GM21447 (cell line): ENCODE data around the gene ASIC1.
A peak's percentile ranks its signal among the peaks of the same experiment; 100 is the strongest.
"Not testable (repeated sequence)": the region's sequence is repeated elsewhere in the genome, so short reads cannot be mapped to it uniquely, and the experiment has no call there.

Experiments used
- ATAC-seq: cut with Tn5 transposase; IDR thresholded peaks from one replicate; pipeline ENCODE4 v1.9.1; 2021; ENCODE audit not compliant: unreplicated experiment

Gene ASIC1

DNA sequence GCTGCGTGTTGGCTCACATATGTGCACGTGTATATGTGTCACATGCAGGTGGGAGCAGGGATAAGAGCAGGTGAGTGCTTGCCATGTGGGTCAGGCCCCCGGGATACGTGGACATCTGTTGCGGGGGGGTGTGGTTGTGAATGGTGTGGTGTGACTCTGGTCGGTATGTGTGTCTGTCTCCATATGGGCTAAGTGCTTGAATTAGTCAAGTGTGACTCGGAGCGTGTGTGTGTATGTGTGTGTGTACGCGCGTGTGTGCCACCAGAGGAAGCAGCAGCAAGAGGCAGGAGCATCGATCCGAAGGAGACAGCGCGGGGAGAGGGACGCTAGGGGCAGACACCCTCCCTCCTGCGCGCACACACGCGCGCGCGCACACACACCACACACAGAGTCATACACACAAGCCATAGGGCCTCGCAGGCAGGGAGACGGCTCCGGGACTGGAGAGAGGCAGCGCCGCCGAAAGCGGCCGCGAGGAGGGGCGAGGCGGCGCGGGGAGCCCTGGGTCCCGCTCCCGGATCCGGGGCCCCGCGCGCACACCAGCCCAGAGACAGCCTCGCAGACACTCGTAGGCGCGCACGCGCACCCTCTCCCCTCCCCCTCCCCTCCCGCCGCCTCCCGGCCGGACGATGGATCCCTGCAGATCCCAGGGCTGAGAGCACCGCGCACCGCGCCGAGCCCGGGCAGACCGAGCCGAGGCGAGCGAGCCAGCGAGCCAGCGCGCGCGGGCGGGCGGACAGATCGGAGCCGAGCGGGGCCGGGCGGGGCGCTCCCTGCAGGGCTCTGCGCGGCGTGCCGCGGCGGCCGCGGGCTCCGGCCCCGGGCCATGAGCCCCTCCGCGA lies at the start of gene ASIC1:
TSS of gene ASIC1 (plus strand) at position 597 of the 842 bp plus-strand sequence. CDS start 1,171 bp downstream, outside the sequence.
- no peak for ATAC-seq

DNA sequence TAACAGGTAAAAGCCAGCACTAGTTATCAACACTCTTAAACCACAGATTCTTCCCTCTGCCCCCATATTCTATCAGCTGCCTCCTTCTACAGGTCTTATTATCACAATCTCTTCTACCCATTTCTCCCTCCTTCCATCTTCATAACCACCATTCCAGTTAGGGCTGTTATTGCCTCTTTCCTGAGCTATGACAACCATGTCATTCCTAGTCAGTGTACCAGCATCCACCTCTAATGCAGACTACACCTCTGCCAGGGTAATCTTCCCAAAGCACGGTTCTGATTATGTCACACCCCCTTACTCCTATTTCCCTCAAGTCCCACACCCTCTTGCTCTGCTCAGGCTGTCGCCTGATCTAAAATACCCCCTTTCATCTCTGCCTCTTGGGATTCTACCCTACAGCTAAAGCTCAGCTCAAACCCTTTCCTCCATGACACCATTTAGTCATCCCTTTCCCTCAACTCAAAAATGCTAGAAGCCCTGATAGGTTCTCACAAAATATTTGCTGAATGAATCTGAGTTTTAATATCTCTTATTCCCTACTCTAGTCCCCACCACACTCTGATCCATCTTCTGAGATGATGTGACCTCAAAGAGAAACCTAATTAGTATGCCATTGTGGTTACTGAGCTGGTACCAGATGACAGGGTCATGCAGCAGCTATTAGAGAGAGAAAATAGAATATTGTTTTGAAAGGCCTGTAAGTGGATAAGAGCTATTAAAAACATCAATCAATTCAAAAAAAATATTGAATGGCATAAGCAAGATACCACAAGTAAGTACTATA lies 43.8 kb upstream of the ASIC1 start:
- no peak for ATAC-seq

DNA sequence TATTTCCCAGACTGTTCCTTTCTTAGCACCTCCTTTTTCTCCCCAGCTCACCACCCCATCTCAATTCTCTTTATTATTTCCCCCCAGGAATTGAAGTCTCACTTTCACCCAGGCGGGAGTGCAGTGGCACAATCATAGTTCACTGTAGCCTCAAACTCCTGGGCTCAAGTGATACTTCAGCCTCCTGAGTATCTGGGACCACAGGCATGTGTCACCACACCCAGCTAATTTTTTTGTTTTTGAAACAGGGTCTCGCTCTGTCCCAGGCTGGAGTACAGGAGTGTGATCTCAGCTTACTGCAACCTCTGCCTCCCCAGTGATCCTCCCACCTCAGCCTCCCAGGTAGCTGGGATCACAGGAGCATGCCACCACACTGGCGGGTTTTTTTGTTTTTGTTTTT lies 43.1 kb upstream of the ASIC1 start:
- ATAC-seq = no peak

DNA sequence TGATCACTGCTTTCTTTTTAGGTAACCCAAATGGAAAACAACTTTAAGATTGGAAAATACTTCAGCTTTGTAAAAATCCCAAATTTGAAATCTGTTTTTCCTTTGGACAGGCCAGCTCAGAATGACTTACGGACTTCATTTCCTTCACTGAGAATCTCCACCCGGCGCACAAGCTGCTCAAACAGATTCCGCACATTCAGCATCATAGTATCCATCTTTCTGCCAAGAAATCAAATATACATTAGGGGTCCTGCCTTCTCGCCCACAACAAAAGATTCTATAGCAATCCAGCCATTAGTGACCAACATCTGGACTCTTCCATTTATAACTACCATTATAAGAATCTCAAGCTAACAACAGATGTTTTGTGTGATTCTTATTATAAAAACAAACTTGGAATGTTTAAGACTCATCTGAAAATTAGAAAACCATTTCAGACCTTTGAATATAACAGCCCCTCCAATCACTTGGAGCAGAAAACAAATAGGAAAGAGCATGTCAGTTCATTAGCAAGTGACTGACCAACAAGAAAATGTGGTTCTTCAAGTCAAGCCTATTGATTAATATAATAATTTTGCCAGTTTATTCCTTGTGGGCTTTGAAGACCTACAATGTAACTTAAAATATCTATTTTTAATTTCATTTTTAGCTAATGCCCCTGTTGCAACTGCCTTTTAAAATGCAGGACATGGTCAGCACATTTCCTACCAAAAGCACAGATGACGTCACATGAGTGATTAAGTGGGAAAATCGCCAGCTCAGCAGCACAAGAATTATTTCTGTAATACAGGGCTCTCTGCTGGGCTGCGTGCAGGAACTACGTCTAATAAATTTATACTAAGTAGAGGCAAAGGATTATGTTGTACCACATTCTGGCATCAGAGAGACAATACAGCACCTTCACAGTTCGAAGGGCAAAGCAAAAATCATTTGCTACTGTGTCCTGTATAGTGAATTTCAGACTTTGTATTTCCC lies 40.6 kb upstream of the ASIC1 start:
- no peak for ATAC-seq

DNA sequence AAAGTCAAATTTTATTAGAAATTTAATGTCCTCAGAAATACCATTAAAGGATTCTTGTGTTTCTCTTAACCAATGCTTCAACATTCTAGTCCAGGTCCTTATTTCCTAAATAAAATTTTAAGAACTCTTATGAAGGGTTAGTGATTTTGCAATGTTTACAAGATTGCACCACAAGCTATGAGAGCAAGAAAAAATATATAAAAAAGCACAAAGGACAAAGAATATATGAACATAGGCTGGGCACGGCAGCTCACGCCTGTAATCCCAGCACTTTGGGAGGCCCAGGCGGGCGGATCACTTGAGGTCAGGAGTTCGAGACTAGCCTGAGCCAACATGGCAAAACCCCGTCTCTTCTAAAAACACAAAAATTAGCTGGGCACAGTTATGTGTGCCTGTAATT lies 39.8 kb upstream of the ASIC1 start:
- no peak for ATAC-seq

DNA sequence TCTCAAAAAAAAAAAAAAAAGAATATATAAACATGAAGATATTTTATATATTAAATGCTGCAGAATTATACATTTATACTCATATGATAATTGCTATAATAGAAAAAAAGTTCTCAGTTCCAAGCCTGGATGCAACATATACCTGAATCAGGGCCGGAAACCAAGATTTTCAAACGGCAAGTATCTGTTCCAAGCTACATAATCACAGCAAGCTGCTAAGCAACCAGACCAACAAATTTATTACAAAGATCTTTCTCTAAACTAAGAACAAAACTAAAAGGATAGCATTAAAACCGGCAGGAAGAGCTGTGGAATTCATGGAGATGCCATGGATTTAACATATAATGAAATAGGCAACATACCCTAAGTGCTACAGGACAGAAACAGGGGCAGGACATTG lies 39.2 kb upstream of the ASIC1 start:
- ATAC-seq = no peak

DNA sequence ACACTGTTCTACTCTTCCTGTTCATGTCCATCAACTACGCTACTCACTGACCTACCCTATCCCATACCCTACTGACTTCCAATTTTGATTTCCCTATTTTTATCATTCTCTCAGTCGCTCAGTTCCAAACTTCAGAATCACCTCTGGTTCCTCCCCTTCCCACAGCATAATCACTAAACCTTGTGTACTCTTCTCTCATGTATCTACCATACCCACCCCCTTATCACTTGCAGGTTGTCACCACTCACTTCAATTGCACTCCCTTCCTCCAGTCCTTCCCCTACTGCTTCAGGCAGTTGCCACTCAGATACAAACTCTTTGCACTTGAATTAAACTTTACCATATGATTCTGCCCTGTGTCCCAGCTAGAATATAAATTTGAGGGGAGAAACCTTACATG lies 38.4 kb upstream of the ASIC1 start:
- ATAC-seq = no peak

DNA sequence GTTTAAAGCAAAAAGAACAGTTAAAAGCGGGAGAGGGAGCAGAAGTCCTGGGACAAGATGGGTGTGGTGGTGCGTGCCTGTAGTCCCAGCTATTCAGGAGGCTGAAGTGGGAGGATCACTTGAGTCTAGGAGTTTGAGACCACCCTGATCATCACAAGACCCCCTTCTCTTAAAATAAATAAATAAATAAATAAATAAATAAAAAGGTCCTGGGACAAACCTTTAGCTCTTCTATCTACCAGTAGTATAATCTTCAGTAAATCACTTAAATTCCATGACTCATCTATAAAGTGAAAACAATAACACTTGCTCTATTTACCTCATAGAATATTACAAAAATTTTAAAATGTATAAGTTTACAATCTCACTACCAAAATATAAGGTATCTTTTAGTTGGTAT lies 37.9 kb upstream of the ASIC1 start:
- no peak for ATAC-seq

DNA sequence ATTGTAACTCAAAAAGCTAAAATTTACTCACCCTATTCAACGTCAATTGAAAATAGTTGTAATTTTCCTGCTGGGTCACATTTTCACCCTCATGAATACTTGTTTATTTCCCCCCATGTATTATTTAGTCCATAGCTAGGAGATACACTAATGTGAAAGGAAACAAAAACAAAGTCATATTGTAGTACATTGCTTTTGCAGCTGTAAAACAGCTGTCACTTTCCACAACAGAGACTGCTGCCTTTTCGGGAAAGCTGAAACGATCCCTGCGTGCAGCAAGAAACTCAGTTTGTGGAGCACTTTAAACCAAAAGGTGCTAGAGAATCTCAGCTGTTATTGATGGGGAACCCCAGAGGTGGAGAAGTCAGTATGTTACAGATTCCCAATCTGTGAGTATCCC lies 36.4 kb upstream of the ASIC1 start:
- ATAC-seq = no peak

DNA sequence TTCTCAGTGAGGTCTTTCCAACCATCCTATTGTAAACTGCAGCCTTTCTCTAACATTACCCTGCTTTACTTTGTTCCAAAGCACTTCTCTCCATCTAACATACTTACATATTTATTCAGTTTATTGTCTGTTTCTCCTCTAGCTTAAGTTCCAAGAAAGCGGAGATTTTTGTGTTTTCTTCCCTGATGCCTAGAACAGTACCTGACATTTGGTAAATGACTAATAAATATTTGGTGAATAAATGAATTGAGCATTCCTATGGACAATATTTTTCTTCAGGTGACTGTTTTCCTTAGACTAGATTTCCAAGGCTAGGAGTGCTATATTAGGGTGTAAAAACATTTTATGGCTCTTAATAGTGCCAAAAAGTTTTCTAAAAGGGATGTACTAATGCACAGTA lies 34.5 kb upstream of the ASIC1 start:
- ATAC-seq = no peak

DNA sequence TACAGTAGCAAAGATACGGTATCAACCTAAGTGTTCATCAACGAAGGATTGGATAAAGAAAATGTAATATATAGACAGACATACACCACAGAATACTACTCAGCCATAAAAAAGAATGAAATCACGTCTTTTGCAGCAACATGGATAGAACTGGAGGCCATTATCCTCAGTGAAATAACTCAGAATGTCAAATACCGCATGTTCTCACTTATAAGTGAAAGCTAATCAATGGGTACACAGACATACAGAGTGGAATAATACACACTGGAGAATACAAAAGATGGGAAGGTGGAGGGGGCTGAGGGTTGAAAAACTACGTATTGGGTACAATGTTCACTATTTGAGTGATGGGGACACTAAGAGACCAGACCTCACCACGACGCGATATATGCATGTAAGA lies 33.2 kb upstream of the ASIC1 start:
- ATAC-seq = no peak

DNA sequence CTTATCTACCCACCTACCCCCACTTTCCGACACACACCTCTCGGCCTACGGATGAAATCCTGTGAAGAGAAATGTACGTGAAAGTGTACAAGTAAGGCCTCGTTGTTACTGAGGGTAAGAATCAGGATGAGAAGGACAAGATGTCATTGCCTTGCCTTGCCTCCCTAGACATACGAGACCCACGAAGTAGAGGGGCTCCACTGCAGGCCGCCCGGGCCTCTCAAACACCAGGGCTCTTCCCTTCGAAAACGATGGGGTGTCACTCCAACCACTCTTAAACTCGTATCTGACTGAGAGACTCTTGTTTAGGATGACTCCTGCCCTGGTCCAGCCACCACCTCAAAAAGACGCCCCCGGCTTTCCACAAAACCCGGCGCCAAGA lies 32.6 kb upstream of the ASIC1 start:
- ATAC-seq = peak; percentile 30

DNA sequence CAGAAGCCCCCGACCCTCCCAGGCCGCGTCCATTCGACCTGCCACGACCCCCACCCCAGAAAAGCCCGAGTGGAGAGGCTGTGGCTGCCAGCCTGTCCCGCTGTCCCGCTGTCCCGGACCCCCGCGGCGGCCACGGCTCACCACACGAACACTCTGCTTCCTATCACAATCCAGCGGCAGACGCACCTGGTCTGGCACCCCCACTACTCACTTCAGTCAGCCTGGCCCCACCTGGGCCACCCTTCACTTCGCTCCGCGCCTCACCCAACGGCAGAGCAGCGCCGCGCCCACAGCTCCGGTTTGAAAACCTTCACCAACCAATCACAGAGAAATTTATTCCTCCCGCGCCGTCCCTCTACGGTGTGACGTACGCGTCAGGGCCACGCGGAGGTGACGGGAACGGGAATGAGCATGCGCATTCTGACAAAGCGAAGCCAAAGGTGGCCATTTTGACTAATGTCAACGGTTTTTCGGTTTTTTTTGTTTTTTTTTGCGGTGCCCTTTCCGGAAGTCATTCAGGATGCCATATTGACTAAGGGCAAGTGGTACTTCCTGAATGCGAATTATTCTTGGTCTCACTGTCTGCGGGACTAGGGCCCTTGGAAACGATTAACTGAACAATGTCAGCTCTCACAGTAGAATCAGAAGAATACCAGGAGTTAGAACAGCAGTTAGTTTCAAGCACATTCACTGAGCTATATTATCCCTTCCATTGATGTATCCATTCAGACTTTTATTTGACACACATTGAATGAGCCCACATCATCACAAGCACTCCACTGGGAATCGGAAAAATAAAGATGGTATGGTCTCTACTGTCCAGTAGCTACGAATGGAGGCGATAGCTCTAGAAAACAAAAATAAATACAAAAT lies 32.0 kb upstream of the ASIC1 start, which contains the start of gene RACGAP1:
TSS of gene RACGAP1 (minus strand) at position 308 of the 873 bp plus-strand sequence. CDS start 8,779 bp downstream, outside the sequence.
- peak; percentile 98 for ATAC-seq

DNA sequence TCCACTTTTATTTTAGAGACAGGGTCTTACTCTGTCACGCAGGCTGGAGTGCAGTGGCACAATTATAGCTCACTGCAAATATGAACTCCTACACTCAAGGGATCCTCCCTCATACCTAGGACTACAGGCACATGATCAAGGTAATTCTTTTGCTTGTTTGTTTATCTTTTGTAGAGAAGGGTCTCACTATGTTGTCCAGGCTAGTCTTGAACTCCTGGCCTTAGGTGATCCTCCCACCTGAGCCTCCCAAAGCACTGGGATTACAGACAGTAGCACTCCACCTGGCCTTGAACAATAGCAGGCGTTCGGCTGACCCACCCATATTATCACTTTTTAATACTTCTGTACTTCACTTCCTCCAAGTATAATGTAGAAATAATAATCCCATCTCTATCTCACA lies 30.7 kb upstream of the ASIC1 start:
- no peak for ATAC-seq

DNA sequence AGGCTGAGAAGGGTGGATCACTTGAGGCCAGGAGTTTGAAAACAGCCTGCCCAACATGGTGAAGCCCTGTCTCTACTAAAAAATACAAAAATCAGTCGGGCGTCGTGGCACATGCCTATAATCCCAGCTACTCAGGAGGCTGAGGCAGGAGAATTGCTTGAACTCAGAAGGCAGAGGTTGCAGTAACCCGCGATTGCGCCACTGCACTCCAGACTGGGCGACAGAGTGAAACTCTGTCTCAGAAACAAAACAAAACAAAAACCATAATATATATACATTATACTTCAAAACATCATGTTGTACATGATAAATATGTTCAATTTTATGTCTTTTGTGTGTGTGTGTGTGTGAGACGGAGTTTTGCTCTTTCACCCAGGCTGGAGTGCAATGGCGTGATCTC lies 26.9 kb upstream of the ASIC1 start:
- not testable (repeated sequence) for ATAC-seq

DNA sequence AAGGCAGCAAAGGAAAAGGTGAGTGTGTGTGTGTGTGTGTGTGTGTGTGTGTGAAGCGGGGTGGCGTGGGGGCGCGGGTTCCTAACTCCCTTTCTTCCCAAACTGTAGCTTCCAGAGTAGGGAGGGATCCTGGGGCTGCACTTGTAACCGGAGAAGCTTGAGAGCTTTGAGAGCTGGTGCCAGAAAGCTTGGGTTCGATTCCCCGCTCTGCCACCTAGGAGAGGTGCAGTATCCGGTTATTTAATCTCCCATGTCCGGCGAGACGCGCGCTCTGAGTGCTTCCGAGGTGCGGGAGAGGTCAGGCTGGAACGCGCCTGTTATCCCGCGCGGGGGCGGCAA lies 24.9 kb upstream of the ASIC1 start:
- ATAC-seq = no peak

DNA sequence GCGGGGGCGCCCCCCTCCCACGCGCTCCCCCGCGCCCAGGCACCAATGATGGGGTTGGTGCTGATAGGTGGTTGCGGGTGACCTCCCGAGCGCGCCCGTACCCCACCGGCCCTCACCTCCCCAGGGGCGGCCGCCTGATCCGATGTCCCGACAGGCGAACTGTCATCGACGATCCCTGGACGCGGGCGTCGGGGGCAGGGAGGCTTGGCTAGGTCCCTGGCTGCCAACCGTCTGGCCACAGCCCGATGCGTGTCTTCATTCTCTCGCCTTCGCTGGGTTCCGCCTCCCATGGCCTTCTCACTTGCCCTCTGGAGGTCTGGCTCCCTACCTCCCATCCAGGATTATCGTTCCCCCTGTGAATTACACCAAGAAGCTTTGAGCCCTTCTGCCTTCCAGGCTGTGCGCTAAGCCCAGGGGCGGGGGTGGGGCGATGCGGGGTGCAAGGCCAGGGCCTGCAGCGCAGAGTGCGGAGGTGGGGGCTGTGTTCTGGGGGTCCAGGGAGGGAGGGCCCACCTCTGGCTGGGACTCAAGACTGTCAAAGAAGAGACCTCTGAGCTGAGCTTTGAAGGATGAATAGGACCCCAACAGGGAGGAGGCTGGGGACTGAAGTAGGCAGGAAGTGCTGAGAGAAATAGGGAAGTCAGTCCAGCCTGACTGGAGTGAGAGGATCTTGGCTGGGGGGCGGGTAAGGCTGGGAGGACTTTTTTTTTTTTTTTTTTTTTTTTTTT lies 24.4 kb upstream of the ASIC1 start:
- ATAC-seq = no peak

DNA sequence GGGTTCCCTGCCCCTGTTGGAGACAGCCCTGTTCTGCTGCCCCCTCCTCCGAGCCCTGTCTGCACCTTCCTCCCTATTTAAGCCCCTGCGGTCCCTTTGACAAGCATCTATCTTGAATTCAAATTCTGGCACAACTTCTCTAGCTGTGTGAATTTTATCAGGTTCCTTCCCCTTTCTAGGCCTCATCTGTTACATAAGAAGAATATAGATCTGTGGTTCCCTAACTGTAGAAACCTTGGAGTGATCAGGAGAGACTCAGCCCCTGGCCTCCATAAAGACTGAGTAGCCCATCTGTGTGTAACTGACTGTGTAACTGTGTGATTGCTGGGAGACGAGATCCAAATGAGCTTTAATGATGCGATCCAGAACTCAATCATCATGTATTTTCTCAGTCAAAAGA lies 19.1 kb upstream of the ASIC1 start:
- ATAC-seq = no peak

DNA sequence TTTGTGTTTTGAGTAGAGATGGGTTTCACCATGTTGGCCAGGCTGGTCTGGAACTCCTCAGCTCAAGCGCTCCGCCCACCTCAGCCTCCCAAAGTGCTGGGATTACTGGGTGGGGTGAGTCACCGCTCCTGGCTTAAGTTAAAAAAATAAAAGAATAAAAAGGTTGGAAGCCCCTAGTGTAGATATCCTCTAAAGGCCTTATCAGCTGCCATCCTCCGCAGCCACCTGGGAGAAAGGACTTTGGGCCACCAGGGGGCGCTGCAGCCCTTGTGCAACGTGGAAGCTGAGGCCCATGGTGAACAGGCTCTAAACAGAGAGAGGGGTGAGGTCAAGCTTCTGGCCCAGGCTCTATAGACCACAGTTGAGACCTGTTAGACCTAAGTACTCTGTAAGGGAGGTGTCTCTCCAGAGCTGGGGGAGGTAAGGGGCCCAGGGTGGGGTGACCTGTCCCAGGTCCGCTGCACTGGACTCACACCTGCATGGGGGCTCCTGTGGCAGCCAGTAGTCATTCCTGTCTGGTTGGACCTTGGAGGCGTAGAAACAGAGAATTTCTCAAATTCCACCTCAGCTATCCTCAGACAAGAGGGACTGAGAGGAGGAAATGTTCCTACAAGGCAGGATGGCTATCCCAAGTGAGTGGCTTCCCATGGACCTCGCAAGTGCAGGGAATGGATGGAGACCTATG lies 18.1 kb upstream of the ASIC1 start:
- ATAC-seq = no peak
